ENCODE data around the gene ZFP28. TPM values are rescaled to one million over a fixed set of nuclear protein-coding genes. Genes with fewer than 3 reads are reported as not detected.

The ZFP28 gene
- total RNA-seq, result 4.9 and 7.7 TPM in 2 replicates

DNA sequence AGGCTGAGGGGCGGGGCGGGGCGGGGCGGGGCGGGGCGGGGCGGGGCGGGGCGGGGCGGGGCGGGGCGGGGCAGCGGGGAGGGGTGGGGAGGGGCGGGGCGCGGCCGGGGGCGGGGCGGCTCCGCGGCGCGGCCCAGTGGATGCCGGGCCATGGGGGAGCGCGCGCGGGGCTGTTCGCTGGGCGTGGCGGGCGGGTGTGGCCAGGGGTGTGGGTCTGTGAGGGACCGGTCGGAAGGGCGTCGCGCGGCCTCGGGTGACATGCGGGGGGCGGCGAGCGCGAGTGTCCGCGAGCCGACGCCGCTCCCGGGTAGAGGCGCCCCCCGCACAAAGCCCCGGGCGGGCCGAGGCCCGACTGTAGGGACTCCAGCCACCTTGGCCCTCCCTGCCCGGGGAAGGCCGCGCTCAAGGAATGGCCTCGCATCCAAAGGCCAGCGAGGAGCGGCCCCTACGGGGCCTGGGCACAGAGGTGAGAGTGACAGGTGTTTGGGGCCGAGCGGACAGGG, at the start of gene ZFP28:
Gene ZFP28, plus strand, starts transcription at position 188 of the 503 bp plus-strand sequence. Its CDS starts 71 bp downstream, at position 259.

DNA sequence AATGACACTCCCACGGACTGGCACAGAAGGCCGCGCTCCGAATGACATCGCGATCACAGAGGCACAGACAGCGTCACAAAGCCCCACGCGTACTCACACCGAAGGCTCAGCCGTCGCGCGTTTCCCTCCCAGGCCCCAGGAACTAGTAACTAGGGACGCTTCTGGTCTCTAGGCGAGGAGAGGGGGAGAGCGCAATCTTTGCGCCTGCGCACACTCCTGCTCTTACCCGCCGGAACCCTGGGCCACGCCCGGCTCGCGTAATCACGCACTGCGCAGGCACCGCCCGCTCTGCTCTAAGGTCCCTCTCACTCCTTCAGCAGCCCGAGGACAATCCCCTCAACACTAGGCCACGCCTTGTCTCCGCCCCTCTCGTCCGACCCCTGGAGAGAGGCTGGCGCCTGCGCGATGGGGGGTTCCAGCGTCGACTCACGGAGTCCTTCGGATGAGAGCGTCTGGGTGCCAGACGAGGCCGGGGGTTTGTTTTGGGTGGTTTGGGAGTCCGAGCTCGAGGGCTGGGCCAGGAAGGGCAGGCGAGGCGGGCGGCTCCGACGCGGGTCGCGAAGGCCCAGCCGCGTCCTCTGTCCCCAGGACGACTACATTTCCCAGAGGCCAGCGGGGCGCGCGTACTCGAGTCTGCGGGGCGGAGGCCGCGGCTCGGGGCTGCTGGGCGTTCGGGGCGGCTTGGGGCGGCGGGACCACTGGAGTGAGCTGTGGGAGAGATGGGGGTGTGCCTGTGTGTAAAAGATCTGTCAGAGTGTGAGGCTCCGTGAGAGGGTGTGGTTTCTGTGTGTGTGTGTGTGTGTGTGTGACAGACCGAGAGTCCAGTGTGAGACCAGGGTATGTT, 31.1 kb upstream of the ZFP28 start, which contains the start of gene ZNF471:
Gene ZNF471, plus strand, starts transcription at position 410 of the 844 bp plus-strand sequence. CDS start 3,717 bp downstream, outside the sequence.

DNA sequence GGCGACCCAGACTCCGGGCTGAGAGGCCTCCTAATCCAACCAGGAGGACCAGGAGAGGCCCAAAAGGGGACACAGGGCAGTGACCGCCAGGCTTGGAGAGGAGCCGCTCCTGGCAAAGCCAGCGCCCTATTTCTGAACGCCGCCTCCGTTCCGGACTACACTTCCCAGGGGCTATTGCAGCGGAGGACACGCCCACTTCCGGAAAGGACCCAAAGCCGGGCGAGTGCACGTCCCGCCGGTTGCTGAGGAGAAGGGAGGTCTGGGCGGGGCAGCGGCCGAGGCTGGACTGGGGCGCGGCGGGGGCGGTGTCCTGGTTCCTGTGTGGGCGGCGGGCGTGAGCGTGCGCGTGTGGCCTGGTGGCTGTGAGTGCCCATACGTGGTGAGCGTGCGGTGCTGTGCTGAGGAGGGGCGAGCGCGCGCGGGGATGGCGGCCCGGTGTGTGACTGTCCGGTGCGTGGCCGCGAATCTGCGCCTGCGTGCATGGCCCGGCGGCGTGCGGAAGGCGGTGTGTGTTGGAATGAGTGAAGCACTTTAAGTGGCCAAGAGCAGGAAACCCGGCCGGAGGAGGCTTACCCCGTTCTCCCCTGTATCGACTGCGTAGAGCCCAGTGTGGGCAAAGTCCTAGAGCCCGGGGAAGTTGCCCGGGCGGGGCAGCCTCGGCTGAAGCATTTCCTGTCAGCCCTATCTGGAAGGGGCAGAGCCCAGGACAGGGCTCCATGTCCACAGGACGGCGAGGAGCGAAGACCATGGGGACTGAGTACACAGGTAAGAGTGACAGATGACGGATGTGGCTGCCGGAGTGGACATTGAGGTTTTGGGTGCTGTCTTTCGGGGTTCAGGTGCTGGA, 28.7 kb downstream of the ZFP28 start, which contains the start of gene ZNF470:
Gene ZNF470, plus strand, starts transcription at position 195 of the 847 bp plus-strand sequence. CDS start 2,844 bp downstream, outside the sequence.

DNA sequence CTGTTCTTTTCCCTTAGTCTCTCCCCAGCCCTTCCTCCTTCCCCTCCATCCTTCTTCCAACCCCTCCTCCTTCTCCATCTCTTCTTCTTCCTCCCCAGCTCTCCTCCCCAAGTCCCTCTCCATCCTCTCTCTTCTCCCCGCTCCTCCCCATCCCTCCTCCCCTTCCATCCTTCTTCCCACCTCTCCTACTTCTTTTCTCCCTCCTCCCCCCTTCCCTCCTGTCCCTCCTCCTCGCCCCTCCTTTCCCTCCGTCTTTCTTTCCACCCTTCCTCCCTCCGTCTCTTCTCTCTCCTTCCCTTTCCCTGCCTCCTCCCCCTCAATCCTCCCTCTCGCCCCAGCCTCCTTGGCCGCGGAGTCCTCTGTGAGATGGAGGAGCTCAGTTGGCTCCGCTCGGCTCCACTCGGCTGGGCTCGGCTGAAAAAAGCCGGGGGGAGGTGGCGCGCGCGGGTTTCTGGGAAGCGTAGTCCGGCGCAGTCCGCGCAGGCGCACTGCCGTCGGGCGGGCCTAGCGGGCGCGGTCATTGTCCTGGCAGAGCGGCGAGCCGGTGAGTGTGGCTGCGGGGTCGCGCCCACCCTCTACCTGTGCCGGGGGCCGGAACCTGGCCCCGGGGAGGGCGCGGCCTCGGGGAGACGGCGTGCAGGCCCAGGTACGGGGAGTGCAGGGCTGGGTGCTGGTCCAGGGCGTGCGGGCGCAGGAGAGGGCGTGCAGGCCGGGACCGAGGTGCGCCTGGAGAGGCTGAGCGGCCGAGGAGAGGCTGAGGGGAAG, 56.2 kb downstream of the ZFP28 start, which contains the start of gene ZNF71:
Gene ZNF71, plus strand, starts transcription at position 520 of the 765 bp plus-strand sequence. CDS start 6,257 bp downstream, outside the sequence.

Other genes starting within 250 kb of the ZFP28 start
- 5.8 and 9.3 TPM in 2 replicates for gene ZSCAN5A, start 224.1 kb upstream of the ZFP28 start, total RNA-seq
- 1.6 and 3.3 TPM in 2 replicates for gene ZNF582, start 145.4 kb upstream of the ZFP28 start, total RNA-seq
- 1.5 and 5.7 TPM in 2 replicates for gene ZNF583, start 134.6 kb upstream of the ZFP28 start, total RNA-seq
- gene ZNF667, start 61.6 kb upstream of the ZFP28 start, total RNA-seq, result 1.5 and 4.5 TPM in 2 replicates
- gene ZNF471, start 31.1 kb upstream of the ZFP28 start, total RNA-seq, result 1.1 and 2.9 TPM in 2 replicates
- 2.8 and 6.6 TPM in 2 replicates for gene ZNF470, start 28.5 kb downstream of the ZFP28 start, total RNA-seq
- gene ZNF71, start 56.4 kb downstream of the ZFP28 start, total RNA-seq, result 10.8 and 25.5 TPM in 2 replicates
- gene SMIM17, start 104.2 kb downstream of the ZFP28 start, total RNA-seq, result 0.16 and 0.63 TPM in 2 replicates
- 0.16 and 0.38 TPM in 2 replicates for gene ZNF835, start 132.8 kb downstream of the ZFP28 start, total RNA-seq

Measured in bladder microvascular endothelial cell (primary cell).